ENCODE data around the gene B4GALT2. TPM values are rescaled to one million over a fixed set of nuclear protein-coding genes. Genes with fewer than 3 reads are reported as not detected.

The B4GALT2 gene
- total RNA-seq, 2 donors from 2014 or later = 22.7 to 28.6 TPM

- intact Hi-C loops (cut with DNase I, micrococcal nuclease) = no loop called here
Observed at GRCh38 chr1:43979528-43980254, 681 bp downstream of the B4GALT2 start.

GRCh38 chr1:43980255-43981134 lies 1.5 kb downstream of the B4GALT2 start:
- ATAC-seq (peak; percentile 26), DNase-seq (peak; percentile 13 to 28)
- intact Hi-C loops (cut with DNase I, micrococcal nuclease) = no loop called here

More at GRCh38 chr1:43979528-43980254, 681 bp downstream of the B4GALT2 start:
- DNase-seq (peak; percentile 76 to 83), ATAC-seq (peak; percentile 41)

GRCh38 chr1:43981135-43981491 lies 2.1 kb downstream of the B4GALT2 start:
- intact Hi-C loops (cut with DNase I, micrococcal nuclease) = no loop called here
- DNase-seq = peak; percentile 80 to 81
- ATAC-seq = peak; percentile 78

- intact Hi-C loops (cut with DNase I, micrococcal nuclease) = no loop called here
- ATAC-seq (no peak), DNase-seq (peak; percentile 17 to 28)
Observed at GRCh38 chr1:43981636-43982035, 2.6 kb downstream of the B4GALT2 start.

- intact Hi-C loops (cut with DNase I, micrococcal nuclease) = no loop called here
- ATAC-seq (no peak), DNase-seq (peak in 1 of 2 donors; percentile 8)
Observed at GRCh38 chr1:43982241-43982640, 3.2 kb downstream of the B4GALT2 start.

GRCh38 chr1:43982808-43983207 lies 3.8 kb downstream of the B4GALT2 start:
- ATAC-seq (no peak), DNase-seq (peak in 1 of 2 donors; percentile 7)
- intact Hi-C loops (cut with DNase I, micrococcal nuclease) = no loop called here

- DNase-seq (no peak), ATAC-seq (no peak)
- intact Hi-C loops (cut with DNase I, micrococcal nuclease) = no loop called here
Observed at GRCh38 chr1:43983253-43983899, 4.4 kb downstream of the B4GALT2 start.

- DNase-seq (no peak), ATAC-seq (no peak)
- intact Hi-C loops (cut with DNase I, micrococcal nuclease) = no loop called here
Observed at GRCh38 chr1:43984855-43985254, 5.8 kb downstream of the B4GALT2 start.

- intact Hi-C loops (cut with DNase I, micrococcal nuclease) = no loop called here
- DNase-seq (peak in 1 of 2 donors; percentile 24), ATAC-seq (no peak)
Observed at GRCh38 chr1:43985984-43986595, 7.1 kb downstream of the B4GALT2 start.

GRCh38 chr1:43986712-43987111 lies 7.7 kb downstream of the B4GALT2 start:
- intact Hi-C loops (cut with DNase I, micrococcal nuclease) = no loop called here
- DNase-seq (peak; percentile 51 to 65), ATAC-seq (peak; percentile 46)

- DNase-seq = peak in 1 of 2 donors; percentile 24
- intact Hi-C loops (cut with DNase I, micrococcal nuclease) = no loop called here
- ATAC-seq = peak; percentile 15
Observed at GRCh38 chr1:43987159-43987902, 8.3 kb downstream of the B4GALT2 start.

- DNase-seq (peak in 1 of 2 donors; percentile 38), ATAC-seq (peak; percentile 1)
- intact Hi-C loops (cut with DNase I, micrococcal nuclease) = no loop called here
Observed at GRCh38 chr1:43990271-43991199, 11.5 kb downstream of the B4GALT2 start.

- DNase-seq = no peak
- intact Hi-C loops (cut with DNase I, micrococcal nuclease) = no loop called here
- peak; percentile 55 for ATAC-seq
Observed at GRCh38 chr1:43991200-43991475, 12.1 kb downstream of the B4GALT2 start.

GRCh38 chr1:43991476-43992231 lies 12.6 kb downstream of the B4GALT2 start, which contains the start of gene CCDC24:
Gene CCDC24, plus strand, starts transcription at chr1:43991599. Its CDS starts 280 bp downstream, at chr1:43991879.
- intact Hi-C loops (cut with DNase I, micrococcal nuclease) = no loop called here
- ATAC-seq (peak; percentile 75), DNase-seq (peak; percentile 91)

GRCh38 chr1:43992232-43992995 lies 13.4 kb downstream of the B4GALT2 start:
- intact Hi-C loops (cut with DNase I, micrococcal nuclease) = no loop called here
- DNase-seq = no peak
- no peak for ATAC-seq

Data from left colon (tissue), 2 donors.